ENCODE data around the gene SLC16A4.

Gene SLC16A4

DNA sequence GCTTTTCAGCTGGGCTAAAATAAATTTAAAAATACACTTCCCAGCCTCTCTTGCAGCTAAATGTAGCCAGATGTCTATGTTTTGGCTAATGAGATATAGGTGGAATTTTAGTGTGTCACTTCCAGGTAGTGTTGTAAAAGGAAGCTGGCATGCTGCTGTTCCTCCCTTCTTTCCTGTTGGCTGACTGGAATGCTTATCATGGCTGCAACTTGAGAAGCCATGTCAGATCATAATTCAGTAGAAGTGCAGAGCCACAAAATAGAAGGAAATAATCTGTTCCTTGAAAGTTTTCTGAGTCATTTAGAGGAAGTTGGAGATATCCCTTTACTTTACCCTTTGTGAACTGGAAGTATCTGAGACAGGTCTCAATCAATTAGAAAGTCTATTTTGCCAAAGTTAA lies 62.6 kb downstream of the SLC16A4 start:
- no peak overlapping the region for H3K4me3 ChIP-seq (ENCODE audit: low read length)
- no peak for DNase-seq (ENCODE audit: low read depth)
- TF ChIP-seq, protein P1, sequence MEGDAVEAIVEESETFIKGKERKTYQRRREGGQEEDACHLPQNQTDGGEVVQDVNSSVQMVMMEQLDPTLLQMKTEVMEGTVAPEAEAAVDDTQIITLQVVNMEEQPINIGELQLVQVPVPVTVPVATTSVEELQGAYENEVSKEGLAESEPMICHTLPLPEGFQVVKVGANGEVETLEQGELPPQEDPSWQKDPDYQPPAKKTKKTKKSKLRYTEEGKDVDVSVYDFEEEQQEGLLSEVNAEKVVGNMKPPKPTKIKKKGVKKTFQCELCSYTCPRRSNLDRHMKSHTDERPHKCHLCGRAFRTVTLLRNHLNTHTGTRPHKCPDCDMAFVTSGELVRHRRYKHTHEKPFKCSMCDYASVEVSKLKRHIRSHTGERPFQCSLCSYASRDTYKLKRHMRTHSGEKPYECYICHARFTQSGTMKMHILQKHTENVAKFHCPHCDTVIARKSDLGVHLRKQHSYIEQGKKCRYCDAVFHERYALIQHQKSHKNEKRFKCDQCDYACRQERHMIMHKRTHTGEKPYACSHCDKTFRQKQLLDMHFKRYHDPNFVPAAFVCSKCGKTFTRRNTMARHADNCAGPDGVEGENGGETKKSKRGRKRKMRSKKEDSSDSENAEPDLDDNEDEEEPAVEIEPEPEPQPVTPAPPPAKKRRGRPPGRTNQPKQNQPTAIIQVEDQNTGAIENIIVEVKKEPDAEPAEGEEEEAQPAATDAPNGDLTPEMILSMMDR (conservative IDR thresholded peaks at IDR 0.05; ENCODE audit: low read length): no peak

DNA sequence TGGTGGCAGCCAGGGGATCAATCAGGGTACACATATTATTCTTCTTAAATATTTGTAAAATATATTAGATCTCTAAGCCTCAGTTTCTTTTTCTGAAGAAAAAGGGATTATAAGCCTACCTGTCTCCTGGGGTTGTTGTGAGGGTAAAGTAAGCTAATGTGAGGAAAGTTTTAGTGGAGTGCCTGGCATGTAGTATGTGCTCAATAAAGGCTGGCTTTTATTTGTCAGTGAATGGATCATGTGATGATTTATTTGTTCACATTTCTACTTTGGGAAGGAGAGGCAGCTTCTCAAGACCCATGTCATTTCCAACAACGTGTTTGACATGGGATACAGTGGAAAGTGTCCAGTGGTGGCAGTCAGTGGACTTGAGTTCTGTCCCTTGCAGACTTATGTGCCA lies 64.0 kb downstream of the SLC16A4 start:
- H3K4me3 ChIP-seq (ENCODE audit: low read length): no peak overlapping the region
- no peak for DNase-seq (ENCODE audit: low read depth)
- TF ChIP-seq, protein P1 (conservative IDR thresholded peaks at IDR 0.05; ENCODE audit: low read length): no peak

- DNase-seq (ENCODE audit: low read depth): no peak
- TF ChIP-seq, protein P1 (conservative IDR thresholded peaks at IDR 0.05; ENCODE audit: low read length): no peak
- H3K4me3 ChIP-seq (ENCODE audit: low read length): no peak overlapping the region
Measured at GRCh38 chr1:110324667-110325066, 66.2 kb downstream of the SLC16A4 start.

DNA sequence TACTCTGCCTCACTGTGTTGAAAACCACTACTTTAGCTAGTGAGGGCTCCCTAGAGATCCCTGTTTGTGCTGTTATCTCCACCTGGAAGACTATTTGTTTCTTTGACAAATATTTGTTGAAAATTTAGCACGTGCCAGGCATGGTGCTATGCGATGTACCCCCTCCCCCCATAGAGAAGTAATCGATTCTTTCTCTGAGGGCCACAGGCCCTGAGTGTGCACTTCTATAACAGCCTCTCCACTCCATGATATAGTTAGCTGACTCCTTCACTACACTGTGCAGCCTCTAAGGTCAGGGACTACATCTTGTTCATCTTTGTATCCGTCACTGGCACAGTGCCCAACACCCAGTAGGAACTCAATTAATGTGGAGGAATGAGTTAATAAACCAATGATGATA lies 69.0 kb downstream of the SLC16A4 start:
- TF ChIP-seq, protein P1 (conservative IDR thresholded peaks at IDR 0.05; ENCODE audit: low read length): no peak
- DNase-seq (ENCODE audit: low read depth): no peak
- H3K4me3 ChIP-seq (ENCODE audit: low read length): no peak overlapping the region

DNA sequence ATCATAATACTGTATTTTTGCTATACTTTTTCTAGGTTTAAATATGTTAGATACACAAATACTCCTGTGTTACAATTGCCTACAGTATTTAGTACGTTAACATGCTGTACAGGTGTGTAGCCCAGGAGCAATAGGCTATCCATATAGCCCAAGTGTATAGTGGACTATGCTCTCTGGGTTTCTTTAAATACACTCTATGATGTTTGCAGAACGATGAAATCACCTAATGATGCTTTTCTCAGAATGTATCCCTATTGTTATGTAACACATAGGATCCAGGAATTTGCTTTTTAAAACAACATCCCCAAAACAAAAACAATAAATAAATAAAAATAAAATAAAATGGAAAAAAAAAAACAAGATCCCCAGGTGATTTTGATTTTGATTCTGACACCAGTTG lies 69.8 kb downstream of the SLC16A4 start:
- DNase-seq (ENCODE audit: low read depth): no peak
- TF ChIP-seq, protein P1 (conservative IDR thresholded peaks at IDR 0.05; ENCODE audit: low read length): no peak
- no peak overlapping the region for H3K4me3 ChIP-seq (ENCODE audit: low read length)

DNA sequence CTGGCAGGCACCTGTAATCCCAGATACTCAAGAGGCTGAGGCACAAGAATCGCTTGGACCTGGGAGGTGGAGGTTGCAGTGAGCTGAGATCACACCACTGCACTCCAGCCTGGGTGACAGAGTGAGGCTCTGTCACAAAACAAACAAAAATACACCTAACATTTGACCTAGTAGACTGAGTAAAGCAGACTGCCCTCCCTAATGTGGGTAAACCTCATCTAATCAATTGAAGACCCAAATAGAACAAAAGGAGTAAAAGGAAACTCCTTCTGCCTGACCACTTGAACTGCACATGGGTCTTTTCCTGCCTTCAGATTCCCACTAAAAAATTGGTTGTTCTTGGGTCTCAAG lies 70.7 kb downstream of the SLC16A4 start:
- no peak overlapping the region for H3K4me3 ChIP-seq (ENCODE audit: low read length)
- no peak for DNase-seq (ENCODE audit: low read depth)
- TF ChIP-seq, protein P1 (conservative IDR thresholded peaks at IDR 0.05; ENCODE audit: low read length): no peak

DNA sequence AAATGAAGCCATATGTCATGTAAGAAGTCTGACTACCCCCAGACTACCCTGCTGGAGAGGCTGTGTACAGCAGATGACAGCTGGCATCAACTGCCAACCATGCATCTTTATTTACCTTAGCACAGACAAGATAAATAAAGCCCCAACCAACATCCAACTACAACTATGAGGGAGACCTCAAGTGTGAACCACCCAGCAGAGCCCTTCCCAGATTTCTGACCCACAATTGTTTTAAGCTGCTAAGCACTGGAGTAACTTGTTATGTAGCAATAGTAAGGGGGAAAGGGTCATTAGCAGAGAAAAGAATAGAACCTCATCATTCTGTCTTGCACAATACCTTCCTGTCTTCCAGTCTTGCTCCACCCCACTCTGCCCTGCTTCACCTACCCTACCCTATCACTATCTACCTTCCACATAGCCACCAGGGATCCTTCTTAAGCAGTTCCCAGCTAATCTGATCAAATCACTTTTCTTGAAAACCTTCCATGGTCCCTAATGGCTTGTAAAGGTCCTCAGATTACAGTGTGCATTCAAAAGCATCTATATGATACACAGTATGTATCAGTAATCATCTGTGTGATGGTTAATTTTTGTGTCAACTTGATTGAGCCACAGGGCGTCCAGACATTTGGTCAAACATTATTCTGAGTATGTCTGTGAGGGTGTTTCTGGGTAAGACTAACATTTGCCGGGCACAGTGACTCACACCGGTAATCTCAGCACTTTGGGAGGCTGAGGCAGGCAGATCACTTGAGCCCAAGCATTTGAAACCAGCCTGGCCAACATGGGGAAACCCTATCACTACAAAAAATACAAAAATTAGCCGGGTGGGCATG lies 71.3 kb downstream of the SLC16A4 start:
- no peak for DNase-seq (ENCODE audit: low read depth)
- no peak overlapping the region for H3K4me3 ChIP-seq (ENCODE audit: low read length)
- TF ChIP-seq, protein P1 (conservative IDR thresholded peaks at IDR 0.05; ENCODE audit: low read length): no peak
